Measurements from ENCODE around the gene PAXIP1.

- no peak for TF ChIP-seq CTCF (IDR thresholded peaks at IDR 0.05)
- no peak for TF ChIP-seq ZFX (IDR thresholded peaks at IDR 0.05; ENCODE audit: borderline replicate concordance)
Observed at GRCh38 chr7:154973381-154973780, 29.5 kb downstream of the PAXIP1 start.
